HG02642 (cell line): ENCODE measurements around the gene PNPLA2.
A peak's percentile ranks its signal among the peaks of the same experiment; 100 is the strongest.

Experiments used
- ATAC-seq: cut with Tn5 transposase; IDR thresholded peaks from one replicate; pipeline ENCODE4 v1.9.1; 2021; ENCODE audit warnings: mild to moderate bottlenecking; ENCODE audit not compliant: unreplicated experiment, poor library complexity

Gene PNPLA2

DNA sequence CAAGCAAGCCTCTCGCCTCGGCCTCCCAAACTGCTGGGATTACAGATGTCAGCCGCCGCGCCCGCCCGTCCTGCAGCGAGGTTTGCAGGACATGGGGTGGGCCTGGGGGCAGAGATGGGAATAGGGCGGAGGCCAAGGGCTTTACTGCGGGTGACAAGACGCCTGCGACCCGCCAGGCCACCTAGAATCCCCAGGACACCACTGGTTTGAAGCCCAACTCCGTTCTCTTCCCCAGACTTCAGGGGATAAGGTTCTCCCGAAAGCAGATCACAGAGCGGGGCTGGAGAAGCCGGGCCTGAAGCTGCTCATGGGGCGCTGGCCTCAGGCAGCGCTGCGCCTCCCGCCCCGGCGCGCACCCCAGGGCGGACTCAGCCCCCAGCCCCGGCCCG lies 23.3 kb downstream of the PNPLA2 start:
- ATAC-seq: peak; percentile 28

DNA sequence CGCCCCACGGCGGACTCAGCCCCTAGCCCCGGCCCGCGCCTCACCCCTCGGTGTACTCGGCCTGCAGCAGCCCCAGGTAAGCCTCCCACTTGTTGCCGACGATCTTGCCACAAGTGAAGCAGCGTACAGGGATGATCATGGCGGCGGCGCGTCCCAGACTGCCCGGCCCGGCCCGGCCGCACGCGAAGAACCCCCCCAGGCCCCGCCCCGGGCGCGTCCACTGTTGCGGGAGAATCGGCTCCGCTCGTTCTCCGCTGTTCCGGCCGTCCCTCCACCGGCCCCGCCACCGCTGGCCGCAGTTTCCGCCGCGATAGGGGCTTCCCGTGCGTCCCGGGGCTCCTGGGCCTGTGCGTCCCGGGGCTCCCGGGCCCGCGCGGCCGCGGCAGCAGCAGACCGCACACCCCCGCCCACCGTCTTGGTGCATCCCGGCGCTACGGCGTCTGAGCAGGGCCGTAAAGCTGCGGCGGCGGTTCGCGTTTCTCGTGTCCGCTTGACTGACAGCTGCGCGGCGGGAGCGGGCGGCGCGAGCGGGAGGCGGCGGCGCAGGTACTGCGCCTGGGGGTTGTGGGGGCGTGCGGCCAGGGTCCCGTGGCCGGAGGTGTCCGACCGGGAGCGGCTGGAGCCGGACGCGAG lies 23.8 kb downstream of the PNPLA2 start, which contains the start of the genes POLR2L and TSPAN4:
TSS of gene POLR2L (minus strand) at position 160 of the 633 bp plus-strand sequence. CDS start at position 139, 21 bp downstream.
TSS of gene TSPAN4 (plus strand) at position 483 of the 633 bp plus-strand sequence. CDS start 7,453 bp downstream, outside the sequence.
- ATAC-seq: peak; percentile 70

GRCh38 chr11:843086-843734 lies 24.5 kb downstream of the PNPLA2 start:
- ATAC-seq: peak; percentile 12

DNA sequence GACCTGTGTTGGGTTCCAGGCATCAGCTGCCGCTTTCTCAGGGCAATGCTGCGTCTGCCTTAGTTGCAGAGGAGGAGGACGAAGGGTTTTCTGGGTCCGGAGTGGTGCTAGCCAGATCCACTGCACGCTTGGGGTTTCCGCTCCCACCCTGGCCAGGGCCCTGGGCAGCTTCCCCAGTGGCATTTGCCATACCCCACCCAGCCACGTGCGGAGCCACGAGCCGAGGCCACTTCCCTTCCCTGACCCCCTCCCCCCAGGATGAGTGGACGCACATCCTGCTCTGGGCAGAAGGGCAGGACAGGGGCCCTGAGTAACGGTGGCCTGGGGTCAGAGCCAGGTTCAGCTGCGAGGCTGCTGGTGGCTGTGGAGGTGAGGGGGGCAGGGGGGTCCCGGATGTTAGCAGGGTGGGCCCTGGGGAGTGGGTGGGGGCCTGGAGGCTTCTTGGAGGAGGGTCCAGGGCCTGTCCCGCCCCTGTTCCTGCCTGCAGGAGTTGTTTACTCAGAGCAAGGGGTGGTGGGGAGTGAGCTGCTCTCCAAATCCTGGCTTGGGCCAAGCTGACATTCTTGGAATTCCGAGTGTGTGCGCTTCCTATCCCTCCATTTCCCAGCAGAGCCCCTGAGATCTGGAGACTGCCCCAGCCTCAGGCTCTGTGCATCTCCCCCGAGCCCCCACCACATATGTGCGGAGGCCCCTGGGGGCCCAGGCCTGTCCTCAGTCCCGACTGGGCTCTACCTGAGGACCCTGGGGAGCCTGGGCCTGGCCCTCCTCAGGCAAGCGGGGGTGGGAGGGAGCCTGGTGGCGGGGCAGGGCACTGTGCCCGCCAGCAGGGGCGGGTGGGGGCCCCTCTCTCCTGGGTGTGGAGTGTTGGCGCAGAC lies 25.3 kb downstream of the PNPLA2 start:
- ATAC-seq: no peak

- ATAC-seq: no peak
These were observed 26.3 kb downstream of the PNPLA2 start for GRCh38 chr11:844693-845644.

DNA sequence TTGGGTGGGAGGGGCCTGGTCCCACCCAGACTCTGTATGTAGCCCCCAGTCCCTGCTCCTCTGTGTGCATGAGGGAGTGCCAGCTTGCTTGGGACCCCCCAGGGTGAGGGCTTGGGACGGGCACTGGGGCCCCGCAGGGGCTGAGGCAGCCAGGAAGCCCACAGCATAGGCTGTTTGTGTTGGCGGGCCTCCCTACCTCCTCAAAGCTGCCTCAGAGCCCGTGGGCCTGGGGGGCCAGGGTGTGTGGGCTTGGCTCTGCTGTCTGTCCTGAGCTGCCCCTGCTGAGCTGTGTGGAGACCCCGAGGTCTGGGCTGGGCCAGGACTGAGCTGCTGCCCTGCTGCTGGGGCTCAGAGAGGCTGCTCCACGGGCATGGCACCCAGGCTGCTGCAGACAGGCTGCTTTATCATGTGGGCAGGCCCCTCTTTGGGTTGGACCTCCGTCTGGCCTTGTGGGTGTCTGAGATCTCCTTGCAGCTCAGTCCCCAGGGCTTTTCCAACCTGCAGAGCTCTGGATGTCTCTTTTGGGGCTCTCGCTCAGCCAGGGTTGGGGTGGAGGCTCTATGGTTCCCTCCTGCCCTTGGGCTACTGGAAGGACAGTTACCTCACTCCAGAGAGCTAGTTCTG lies 27.3 kb downstream of the PNPLA2 start:
- no peak for ATAC-seq

DNA sequence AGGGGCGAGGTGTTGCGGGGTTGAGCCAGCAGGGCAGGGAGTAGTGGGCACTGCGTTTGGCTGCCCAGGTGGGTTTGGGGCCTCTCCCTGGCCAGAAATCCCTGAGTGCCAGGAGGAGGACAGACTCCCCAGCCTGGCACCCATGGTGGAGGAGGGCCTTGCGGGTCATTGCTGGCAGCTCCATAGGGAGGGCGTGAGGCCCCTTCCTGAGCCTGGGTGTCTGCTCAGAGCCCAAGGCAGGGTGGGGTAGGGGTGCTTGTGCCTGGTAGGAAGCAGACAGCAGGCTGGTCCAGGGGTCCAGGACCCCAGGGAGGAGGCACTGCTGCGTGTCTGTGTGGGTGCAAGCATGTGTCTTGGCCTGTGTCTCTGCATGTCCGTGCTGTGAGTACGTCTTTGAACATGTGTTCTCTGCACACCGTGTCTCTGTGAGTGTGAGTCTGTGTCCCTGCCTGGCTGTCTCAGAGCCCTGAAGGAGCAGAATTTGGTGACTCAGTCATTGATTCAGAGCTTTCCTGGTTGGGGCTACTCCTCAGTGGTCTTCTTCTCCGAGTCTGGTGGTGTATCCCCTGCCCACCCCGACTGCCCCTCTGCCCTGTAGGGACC lies 27.9 kb downstream of the PNPLA2 start:
- ATAC-seq: no peak

DNA sequence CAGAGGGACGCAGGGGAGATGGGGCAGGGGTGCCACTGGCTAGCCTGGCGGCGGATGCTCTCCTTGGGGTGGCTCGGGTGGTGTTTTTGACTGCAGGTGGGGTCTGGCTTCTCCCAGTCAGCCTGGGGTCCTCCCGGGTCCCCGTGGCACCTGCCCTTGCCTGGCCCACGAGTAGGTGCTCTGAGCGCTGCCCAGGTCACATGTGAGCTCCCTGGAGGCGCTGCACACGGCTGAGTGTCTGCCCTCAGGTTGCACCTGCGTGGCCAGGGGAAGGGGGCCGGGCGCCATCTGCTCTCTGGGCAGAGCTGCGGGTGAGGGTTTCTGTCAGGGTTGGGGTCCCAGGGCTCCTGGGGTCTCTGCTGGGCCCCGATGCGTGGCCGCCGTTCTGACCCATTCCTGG lies 29.2 kb downstream of the PNPLA2 start:
- ATAC-seq: no peak

- no peak for ATAC-seq
These were observed 29.7 kb downstream of the PNPLA2 start for GRCh38 chr11:848380-848931.

GRCh38 chr11:849104-849824 lies 30.6 kb downstream of the PNPLA2 start:
- ATAC-seq: no peak

GRCh38 chr11:849951-850774 lies 31.4 kb downstream of the PNPLA2 start:
- ATAC-seq: no peak

DNA sequence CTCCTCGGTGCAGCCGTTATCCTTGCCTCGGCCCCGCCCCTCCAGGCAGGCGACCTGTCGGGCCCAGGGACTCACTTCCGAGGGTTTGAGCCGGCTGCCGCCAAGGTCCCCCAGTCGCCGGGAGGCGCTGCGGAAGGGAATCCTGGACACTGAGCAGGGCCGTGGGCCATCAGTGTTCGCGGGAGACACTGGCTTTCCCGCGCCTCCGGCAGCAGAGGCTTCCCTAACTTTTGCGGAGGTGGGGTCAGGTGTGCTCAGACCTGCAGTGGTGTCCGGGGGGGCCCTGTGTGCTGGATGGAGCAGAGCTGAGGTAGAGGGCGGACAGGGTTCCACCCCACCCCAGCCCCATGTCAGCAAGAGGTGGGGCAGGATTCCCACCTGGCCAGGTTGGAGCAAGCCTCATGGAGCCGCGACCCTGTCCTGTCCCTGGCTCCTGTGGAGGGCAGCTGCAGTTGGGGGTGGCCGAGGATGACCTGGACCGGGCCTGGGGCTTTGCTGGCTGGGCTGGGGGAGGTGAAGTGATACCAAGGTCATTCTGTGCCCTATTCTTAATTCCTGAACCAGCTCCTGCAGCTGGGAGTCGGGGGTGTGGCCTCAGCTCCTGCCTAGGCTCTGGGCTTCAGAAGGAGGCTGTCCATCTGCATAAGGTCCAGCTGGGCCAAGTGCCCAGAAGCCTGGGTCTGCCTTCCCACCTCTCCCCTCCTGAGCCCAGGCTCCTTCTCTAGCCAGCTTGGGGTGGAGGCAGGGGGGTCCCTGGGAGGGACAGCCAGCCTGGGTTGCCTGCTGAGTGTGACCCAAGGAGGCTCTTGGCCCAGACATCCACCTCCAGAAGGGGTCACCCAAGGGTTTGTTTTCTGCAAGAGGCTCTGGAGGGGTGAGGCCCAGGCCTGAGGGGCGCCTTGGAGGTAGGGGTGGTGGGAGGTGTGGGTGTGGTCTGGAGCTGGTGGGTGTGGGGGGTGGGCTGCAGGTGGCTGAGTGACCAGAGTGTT lies 32.4 kb downstream of the PNPLA2 start:
- ATAC-seq: no peak

DNA sequence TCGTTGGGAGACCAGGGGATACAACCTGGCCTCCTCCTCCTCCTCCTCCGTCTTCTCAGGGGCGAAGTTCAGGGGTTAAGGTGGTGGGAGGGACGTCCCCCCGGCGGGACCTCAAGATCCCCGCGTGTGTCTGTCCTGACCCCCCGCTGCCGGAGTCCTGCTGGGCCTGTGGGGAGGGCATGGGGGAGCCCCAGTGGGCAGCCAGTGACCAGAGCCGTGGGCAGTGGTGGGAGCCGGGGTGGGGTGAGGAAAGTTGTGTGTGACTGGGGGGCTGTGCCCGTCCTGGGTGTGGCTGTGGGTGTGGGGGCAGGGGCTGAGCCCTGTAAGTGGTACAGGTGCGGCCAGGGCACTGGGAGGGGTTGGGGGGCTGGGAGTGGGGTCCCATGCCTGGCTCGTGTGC lies 34.0 kb downstream of the PNPLA2 start:
- ATAC-seq: no peak

DNA sequence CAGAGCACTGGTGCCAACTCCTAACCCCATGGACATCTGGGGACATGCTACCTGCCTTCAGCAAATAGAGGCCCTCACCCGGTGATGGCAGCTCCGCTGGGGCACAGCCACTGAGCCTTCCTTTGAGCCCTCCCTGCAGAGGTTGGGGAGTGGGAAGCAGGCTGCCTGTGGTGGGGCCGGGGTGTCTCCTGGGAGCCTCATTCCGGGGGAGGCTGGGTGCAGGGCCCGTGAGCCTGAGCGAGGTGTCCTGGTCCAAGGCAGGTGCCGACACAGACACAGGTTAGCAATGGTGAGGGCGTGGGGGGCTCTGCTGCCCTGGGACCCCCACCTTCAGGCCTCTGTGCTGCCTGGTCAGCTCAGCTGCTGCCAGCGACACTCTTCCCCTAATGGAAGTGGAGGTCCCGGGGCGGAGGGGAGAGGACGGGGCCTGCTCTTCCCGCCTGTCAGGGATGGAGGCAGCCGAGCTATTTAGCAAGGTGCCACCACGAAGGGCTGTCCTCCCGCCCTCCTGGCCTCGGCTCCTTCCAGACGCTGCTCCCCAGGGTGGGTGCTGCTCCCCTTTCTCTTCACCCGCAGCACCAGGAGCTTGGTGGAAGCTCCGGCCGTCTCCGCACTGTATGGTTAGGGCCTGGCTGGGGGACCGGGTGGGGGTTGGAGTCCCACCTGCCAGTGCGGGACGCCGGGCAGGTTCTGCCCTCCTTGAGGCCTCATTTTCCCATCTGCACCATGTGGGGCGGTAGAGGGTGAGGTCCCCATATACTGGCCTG lies 35.2 kb downstream of the PNPLA2 start:
- ATAC-seq: no peak

GRCh38 chr11:854601-855329 lies 36.1 kb downstream of the PNPLA2 start:
- no peak for ATAC-seq
